OCI-LY7 (cell line): ENCODE results near the gene ARHGAP45.

Experiments used
- CTCF ChIP-seq: fragments of 200-600 bp; sonication (generic); conservative IDR thresholded peaks from 2 replicates; pipeline ENCODE4 v1.5.1; 2014; ENCODE audit warnings: mild to moderate bottlenecking, antibody characterized with exemption, low read length, moderate library complexity, mixed read lengths
- EZH2phosphoT487 ChIP-seq: fragments of 200-600 bp; sonication (generic); IDR thresholded peaks from 2 replicates; pipeline ENCODE4 v1.6.1; 2018; ENCODE audit warnings: low read depth, borderline replicate concordance, mild to moderate bottlenecking, mixed run types, antibody characterized with exemption, low read length, moderate library complexity, mixed read lengths

- TF ChIP-seq CTCF (no peak), EZH2phosphoT487 (no peak)
Observed at GRCh38 chr19:1085676-1086442, 18.9 kb downstream of the ARHGAP45 start.
